Lower lobe of right lung (tissue), 2 donors: ENCODE results near the gene ADAMTSL4. TPM values are rescaled to one million over a fixed set of nuclear protein-coding genes. Genes with fewer than 3 reads are reported as not detected.
"Not testable (repeated sequence)": the region's sequence is repeated elsewhere in the genome, so short reads cannot be mapped to it uniquely, and the experiment has no call there.

Experiments
- ATAC-seq, 2 donors: fragments of 200-7000 bp; cut with Tn5 transposase; one replicate each; pipeline ENCODE4 v1.9.1; 2020 to 2022; ENCODE audit warnings: mild to moderate bottlenecking in 2 of 2, moderate library complexity in 2 of 2
- DNase-seq: peaks from one replicate; pipeline ENCODE4 v3.0.0-alpha.2; 2020
- H3K27ac ChIP-seq: fragments of 200-600 bp; one replicate; pipeline ENCODE4 v1.8.0; 2022
- H3K27me3 ChIP-seq: fragments of 200-600 bp; one replicate; pipeline ENCODE4 v1.8.0; 2022; ENCODE audit warnings: low read depth
- H3K36me3 ChIP-seq: fragments of 200-600 bp; one replicate; pipeline ENCODE4 v1.8.0; 2022; ENCODE audit warnings: mild to moderate bottlenecking
- H3K4me1 ChIP-seq: fragments of 200-600 bp; one replicate; pipeline ENCODE4 v1.8.0; 2022
- H3K4me3 ChIP-seq: fragments of 200-600 bp; one replicate; pipeline ENCODE4 v1.8.0; 2022; ENCODE audit warnings: mild to moderate bottlenecking
- H3K9me3 ChIP-seq: fragments of 200-600 bp; one replicate; pipeline ENCODE4 v1.8.0; 2022
- CTCF ChIP-seq: fragments of 200-600 bp; IDR thresholded peaks from one replicate; pipeline ENCODE4 v1.8.0; 2022; ENCODE audit warnings: antibody characterized with exemption, mild to moderate bottlenecking
- intact Hi-C: fragments of 100-400 bp; cut with DNase I; formaldehyde crosslinking; loops from one replicate; pipeline ENCODE4 v1.11.0; 2022
- total RNA-seq: library from RNA; stranded (reverse); fragmentation: NEBNext Ultra II Directional; extraction: Animal tissue kit (Norgen Biotek cat#: 25700); gene quantifications from one replicate; pipeline ENCODE4 v1.2.1, GENCODE V29; 2021
- donor health status: DM: no; HTN: yes; CAD: no; lungs with severe emphysema.

ADAMTSL4 gene
- total RNA-seq, 1 donor from 2014 or later: 164 TPM

GRCh38 chr1:150582371-150582770 lies 33.2 kb downstream of the ADAMTSL4 start:
- no peak for DNase-seq
- H3K9me3 ChIP-seq: no peaks in the 10 kb centered on the region
- H3K27ac ChIP-seq: no peak overlapping the region

GRCh38 chr1:150596095-150596892 lies 47.1 kb downstream of the ADAMTSL4 start:
- H3K9me3 ChIP-seq: no peaks in the 10 kb centered on the region
- DNase-seq: no peak
- H3K36me3 ChIP-seq: peaks cover 12% of the 10 kb centered on the region
- no peaks in the 10 kb centered on the region for H3K27me3 ChIP-seq
- TF ChIP-seq CTCF: no peak
- intact Hi-C loops: no loop called here
- H3K4me3 ChIP-seq: no peak overlapping the region
- H3K27ac ChIP-seq: no peak overlapping the region
- no peak for ATAC-seq
- H3K4me1 ChIP-seq: no peaks in the 10 kb centered on the region

More at GRCh38 chr1:150582371-150582770, 33.2 kb downstream of the ADAMTSL4 start:
- no peak overlapping the region for H3K4me3 ChIP-seq
- no peak for TF ChIP-seq CTCF
- ATAC-seq: no peak
- H3K4me1 ChIP-seq: peaks cover 19% of the 10 kb centered on the region
- no peaks in the 10 kb centered on the region for H3K27me3 ChIP-seq
- intact Hi-C loops: no loop called here
- peaks cover 6% of the 10 kb centered on the region for H3K36me3 ChIP-seq

- Histone ChIP-seq H3K27ac (no peak overlapping the region), H3K36me3 (peaks cover 12% of the 10 kb centered on the region), H3K9me3 (no peaks in the 10 kb centered on the region), H3K4me1 (no peaks in the 10 kb centered on the region), H3K4me3 (no peak overlapping the region), H3K27me3 (no peaks in the 10 kb centered on the region)
- no peak for TF ChIP-seq CTCF
- no peak for DNase-seq
- intact Hi-C loops: no loop called here
- ATAC-seq: no peak
Observed at GRCh38 chr1:150596976-150597375, 47.8 kb downstream of the ADAMTSL4 start.

- H3K9me3 ChIP-seq, H3K4me3 ChIP-seq, H3K4me1 ChIP-seq, intact Hi-C loops, ATAC-seq, H3K27me3 ChIP-seq, H3K27ac ChIP-seq, DNase-seq: not testable (repeated sequence)
- peaks cover 12% of the 10 kb centered on the region for H3K36me3 ChIP-seq
Observed at GRCh38 chr1:150598346-150598745, 49.1 kb downstream of the ADAMTSL4 start.

- no peak overlapping the region for H3K27ac ChIP-seq
- no peaks in the 10 kb centered on the region for H3K9me3 ChIP-seq
- intact Hi-C loops: no loop called here
- peaks cover 13% of the 10 kb centered on the region for H3K4me1 ChIP-seq
- no peaks in the 10 kb centered on the region for H3K27me3 ChIP-seq
- ATAC-seq (no peak), DNase-seq (no peak)
- no peak overlapping the region for H3K4me3 ChIP-seq
- H3K36me3 ChIP-seq: peaks cover 12% of the 10 kb centered on the region
- no peak for TF ChIP-seq CTCF
Observed at GRCh38 chr1:150601540-150601939, 52.3 kb downstream of the ADAMTSL4 start.

GRCh38 chr1:150602372-150602771 lies 53.2 kb downstream of the ADAMTSL4 start:
- H3K27ac ChIP-seq, H3K27me3 ChIP-seq, ATAC-seq, H3K9me3 ChIP-seq, H3K4me3 ChIP-seq, DNase-seq, intact Hi-C loops: not testable (repeated sequence)
- Histone ChIP-seq H3K36me3 (peaks cover 12% of the 10 kb centered on the region), H3K4me1 (peaks cover 13% of the 10 kb centered on the region)
